MM.1S (cell line): ENCODE results near the gene ATCAY.

Experiments used
- DNase-seq: peaks from one replicate; pipeline ENCODE4 v3.0.0-alpha.2; 2015
- H2AFZ ChIP-seq: fragments of 300-600 bp; sonication (generic); 2 replicates; pipeline ENCODE4 v1.6.0; 2016; ENCODE audit warnings: antibody characterized with exemption, low read length
- H3F3A ChIP-seq: fragments of 300-600 bp; sonication (generic); 2 replicates; pipeline ENCODE4 v1.6.1; 2016; ENCODE audit warnings: mild to moderate bottlenecking, antibody characterized with exemption, low read length, moderate library complexity, mixed read lengths; ENCODE audit not compliant: insufficient read depth
- H3K27ac ChIP-seq: fragments of 300-600 bp; sonication (generic); 2 replicates; pipeline ENCODE4 v1.5.1; 2016; ENCODE audit warnings: mild to moderate bottlenecking, low read length
- H3K27me3 ChIP-seq: fragments of 300-600 bp; sonication (generic); replicated peaks from 2 replicates; pipeline ENCODE4 v1.6.0; 2016; ENCODE audit warnings: low read length; ENCODE audit not compliant: insufficient read depth
- H3K36me3 ChIP-seq: fragments of 300-600 bp; sonication (generic); replicated peaks from 2 replicates; pipeline ENCODE4 v1.6.1; 2016; ENCODE audit warnings: mild to moderate bottlenecking, low read length, mixed read lengths; ENCODE audit not compliant: insufficient read depth
- H3K4me1 ChIP-seq: fragments of 300-600 bp; sonication (generic); 2 replicates; pipeline ENCODE4 v1.6.1; 2016; ENCODE audit warnings: low read length, mixed read lengths
- H3K4me2 ChIP-seq: fragments of 300-600 bp; sonication (generic); 2 replicates; pipeline ENCODE4 v1.6.0; 2016; ENCODE audit warnings: low read depth, low read length
- H3K4me3 ChIP-seq: fragments of 300-600 bp; sonication (generic); 2 replicates; pipeline ENCODE4 v1.5.1; 2016; ENCODE audit warnings: low read length, mixed read lengths
- H3K79me2 ChIP-seq: fragments of 300-600 bp; sonication (generic); 2 replicates; pipeline ENCODE4 v1.6.1; 2016; ENCODE audit warnings: mixed run types, low read length, mixed read lengths
- H3K9ac ChIP-seq: fragments of 300-600 bp; sonication (generic); 2 replicates; pipeline ENCODE4 v1.6.1; 2016; ENCODE audit warnings: low read length, mixed read lengths
- H3K9me2 ChIP-seq: fragments of 300-600 bp; sonication (generic); replicated peaks from 2 replicates; pipeline ENCODE4 v1.6.1; 2016; ENCODE audit warnings: mild to moderate bottlenecking, low read length, mixed read lengths; ENCODE audit not compliant: insufficient read depth
- H3K9me3 ChIP-seq: fragments of 300-600 bp; sonication (generic); replicated peaks from 2 replicates; pipeline ENCODE4 v1.6.1; 2016; ENCODE audit warnings: mild to moderate bottlenecking, low read length, mixed read lengths; ENCODE audit not compliant: insufficient read depth
- H4K20me1 ChIP-seq: fragments of 300-600 bp; sonication (generic); 2 replicates; pipeline ENCODE4 v1.6.1; 2016; ENCODE audit warnings: mild to moderate bottlenecking, low read length, moderate library complexity, mixed read lengths; ENCODE audit not compliant: insufficient read depth
- EZH2 ChIP-seq: fragments of 300-600 bp; sonication (generic); optimal IDR thresholded peaks from 2 replicates; pipeline ENCODE3; 2017; ENCODE audit warnings: low read depth, mild to moderate bottlenecking, antibody characterized with exemption, low read length, mixed read lengths
- EZH2phosphoT487 ChIP-seq: fragments of 300-600 bp; sonication (generic); IDR thresholded peaks from 2 replicates; pipeline ENCODE4 v1.6.1; 2018; ENCODE audit warnings: antibody characterized with exemption, low read length
- TF ChIP-seq, protein P1 (sequence below): fragments of 300-600 bp; sonication (generic); IDR thresholded peaks from 2 replicates; pipeline ENCODE4 v1.5.1; 2016; ENCODE audit warnings: antibody characterized with exemption, low read length, mixed read lengths

ATCAY gene

DNA sequence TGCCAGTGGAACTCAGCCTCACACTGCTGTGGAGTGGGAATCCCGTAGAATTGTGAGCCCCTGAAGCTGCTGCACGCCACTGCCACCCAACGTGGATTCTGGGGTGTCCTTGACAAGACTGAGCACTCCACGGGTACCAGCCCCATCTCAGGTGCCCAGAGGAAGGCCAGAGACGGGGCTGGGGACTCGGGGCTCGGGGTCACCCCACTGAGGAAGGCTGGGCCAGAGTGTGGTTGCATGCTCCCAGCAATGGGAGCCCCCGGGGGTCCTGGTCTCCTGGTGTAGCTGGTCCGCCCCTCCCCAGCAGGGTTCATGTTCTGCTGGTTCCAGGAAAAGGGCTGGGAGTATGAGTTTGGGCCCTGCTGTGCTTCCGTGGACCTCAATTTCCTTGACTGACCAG is 75.2 kb downstream of the ATCAY start:
- Histone ChIP-seq H4K20me1 (no peaks in the 10 kb centered on the region; the same call in 1 of the 2 replicates), H3F3A (no peaks in the 10 kb centered on the region), H3K9ac (no peak overlapping the region), H3K27me3 (peaks cover 15% of the 10 kb centered on the region), H3K9me2 (no peaks in the 10 kb centered on the region), H3K79me2 (no peaks in the 10 kb centered on the region), H3K4me2 (no peak overlapping the region), H2AFZ (no peak overlapping the region), H3K9me3 (no peaks in the 10 kb centered on the region), H3K4me3 (no peak overlapping the region), H3K36me3 (peaks cover 3% of the 10 kb centered on the region), H3K27ac (no peak overlapping the region), H3K4me1 (no peaks in the 10 kb centered on the region)
- no peak for DNase-seq
- TF ChIP-seq EZH2 (no peak), EZH2phosphoT487 (no peak)
- TF ChIP-seq, protein P1, sequence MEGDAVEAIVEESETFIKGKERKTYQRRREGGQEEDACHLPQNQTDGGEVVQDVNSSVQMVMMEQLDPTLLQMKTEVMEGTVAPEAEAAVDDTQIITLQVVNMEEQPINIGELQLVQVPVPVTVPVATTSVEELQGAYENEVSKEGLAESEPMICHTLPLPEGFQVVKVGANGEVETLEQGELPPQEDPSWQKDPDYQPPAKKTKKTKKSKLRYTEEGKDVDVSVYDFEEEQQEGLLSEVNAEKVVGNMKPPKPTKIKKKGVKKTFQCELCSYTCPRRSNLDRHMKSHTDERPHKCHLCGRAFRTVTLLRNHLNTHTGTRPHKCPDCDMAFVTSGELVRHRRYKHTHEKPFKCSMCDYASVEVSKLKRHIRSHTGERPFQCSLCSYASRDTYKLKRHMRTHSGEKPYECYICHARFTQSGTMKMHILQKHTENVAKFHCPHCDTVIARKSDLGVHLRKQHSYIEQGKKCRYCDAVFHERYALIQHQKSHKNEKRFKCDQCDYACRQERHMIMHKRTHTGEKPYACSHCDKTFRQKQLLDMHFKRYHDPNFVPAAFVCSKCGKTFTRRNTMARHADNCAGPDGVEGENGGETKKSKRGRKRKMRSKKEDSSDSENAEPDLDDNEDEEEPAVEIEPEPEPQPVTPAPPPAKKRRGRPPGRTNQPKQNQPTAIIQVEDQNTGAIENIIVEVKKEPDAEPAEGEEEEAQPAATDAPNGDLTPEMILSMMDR = no peak

- no peak for DNase-seq
- Histone ChIP-seq H4K20me1 (no peaks in the 10 kb centered on the region; the same call in 1 of the 2 replicates), H3K79me2 (no peaks in the 10 kb centered on the region), H3F3A (no peaks in the 10 kb centered on the region), H3K27me3 (no peaks in the 10 kb centered on the region), H3K4me2 (no peak overlapping the region), H3K4me1 (no peaks in the 10 kb centered on the region), H3K4me3 (no peak overlapping the region), H3K36me3 (peaks cover 9% of the 10 kb centered on the region), H3K27ac (no peak overlapping the region), H3K9ac (no peak overlapping the region), H3K9me2 (no peaks in the 10 kb centered on the region), H2AFZ (no peak overlapping the region), H3K9me3 (no peaks in the 10 kb centered on the region)
- TF ChIP-seq EZH2phosphoT487 = no peak
- TF ChIP-seq, protein P1 = no peak
- no peak for TF ChIP-seq EZH2
Measured at GRCh38 chr19:3958836-3959765, 78.6 kb downstream of the ATCAY start.

DNA sequence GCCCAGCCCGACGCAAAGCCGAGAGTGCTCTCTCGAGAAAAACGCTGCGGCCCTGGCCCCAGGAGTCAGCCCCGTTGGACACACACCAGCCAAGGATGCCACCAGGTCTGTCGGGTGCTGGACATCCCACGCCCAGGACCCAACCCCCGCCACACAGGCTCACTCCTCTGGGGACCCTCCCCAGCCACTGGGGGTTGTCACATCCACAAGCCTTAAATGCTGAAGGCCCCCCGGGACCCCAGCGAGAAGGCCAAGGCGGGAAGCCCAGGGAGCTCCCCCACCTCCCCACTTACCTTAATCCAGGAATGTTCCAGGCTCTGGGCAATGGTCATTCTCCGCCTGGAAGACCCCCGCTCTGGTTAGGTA is 79.3 kb downstream of the ATCAY start:
- no peak for DNase-seq
- peaks cover 9% of the 10 kb centered on the region for H3K36me3 ChIP-seq

More for the DNA sequence above, 79.3 kb downstream of the ATCAY start:
- H3K9ac ChIP-seq = no peak overlapping the region
- no peaks in the 10 kb centered on the region for H3K79me2 ChIP-seq
- H3K4me1 ChIP-seq = no peaks in the 10 kb centered on the region
- no peak overlapping the region for H2AFZ ChIP-seq
- H3K9me3 ChIP-seq = no peaks in the 10 kb centered on the region
- H3K4me3 ChIP-seq = no peak overlapping the region
- no peak overlapping the region for H3K4me2 ChIP-seq
- TF ChIP-seq, protein P1 = no peak
- no peak for TF ChIP-seq EZH2
- no peak for TF ChIP-seq EZH2phosphoT487
- no peaks in the 10 kb centered on the region for H3F3A ChIP-seq
- H3K27ac ChIP-seq = no peak overlapping the region
- no peaks in the 10 kb centered on the region; the same call in 1 of the 2 replicates for H4K20me1 ChIP-seq
- no peaks in the 10 kb centered on the region for H3K9me2 ChIP-seq
- H3K27me3 ChIP-seq = no peaks in the 10 kb centered on the region
